ENCODE data around the gene ZNF668.

GRCh38 chr16:31077592-31078396 is 3.8 kb upstream of the ZNF668 start:
- TF ChIP-seq CTCF (IDR thresholded peaks at IDR 0.05) (no peak), POLR2AphosphoS5 (IDR thresholded peaks at IDR 0.05; ENCODE audit: low read depth, low read length) (no peak)

Data from Panc1 (cell line).